ENCODE measurements around the gene SAP30BP.

Gene SAP30BP

DNA sequence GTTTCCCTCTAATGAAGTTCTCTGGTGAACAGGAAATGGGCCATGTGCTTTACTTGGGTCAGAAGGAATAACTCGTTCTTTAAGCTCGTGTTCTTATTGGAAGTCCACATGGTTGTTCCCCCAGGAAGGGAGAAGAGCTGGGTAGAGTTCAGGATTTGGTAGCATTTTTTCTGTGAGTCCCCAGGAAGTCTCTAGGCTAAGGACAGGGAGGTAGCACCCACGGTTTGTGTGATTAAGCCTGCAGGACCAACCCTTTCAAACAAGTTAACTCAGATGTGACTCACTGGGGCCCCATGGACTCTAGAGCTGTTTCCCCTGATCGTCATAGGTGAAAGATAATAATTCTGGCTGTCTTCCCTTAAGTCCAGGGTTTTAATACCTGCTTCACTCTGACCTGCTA, 16.4 kb downstream of the SAP30BP start:
- no peak for TF ChIP-seq CTCF (IDR thresholded peaks at IDR 0.05)

DNA sequence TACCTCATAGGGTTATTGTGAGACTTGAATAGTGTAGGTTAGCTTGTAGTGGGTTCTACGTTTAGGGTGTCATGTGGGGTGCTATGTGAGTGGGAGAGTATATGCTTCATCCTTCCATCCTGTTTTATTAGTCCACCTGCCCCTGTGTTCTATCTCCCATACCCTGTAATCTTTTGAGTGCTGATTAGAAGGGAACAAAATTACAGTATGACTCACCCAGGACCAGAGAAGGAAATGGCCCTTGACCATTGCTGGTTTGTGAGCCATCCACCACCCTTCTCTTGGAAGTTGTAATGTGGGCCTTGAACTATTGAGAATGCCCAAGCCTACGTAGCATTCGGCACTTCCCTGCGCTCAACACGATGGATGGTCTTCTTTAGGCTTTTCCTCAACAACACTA, 17.1 kb downstream of the SAP30BP start:
- no peak for TF ChIP-seq CTCF (IDR thresholded peaks at IDR 0.05)

DNA sequence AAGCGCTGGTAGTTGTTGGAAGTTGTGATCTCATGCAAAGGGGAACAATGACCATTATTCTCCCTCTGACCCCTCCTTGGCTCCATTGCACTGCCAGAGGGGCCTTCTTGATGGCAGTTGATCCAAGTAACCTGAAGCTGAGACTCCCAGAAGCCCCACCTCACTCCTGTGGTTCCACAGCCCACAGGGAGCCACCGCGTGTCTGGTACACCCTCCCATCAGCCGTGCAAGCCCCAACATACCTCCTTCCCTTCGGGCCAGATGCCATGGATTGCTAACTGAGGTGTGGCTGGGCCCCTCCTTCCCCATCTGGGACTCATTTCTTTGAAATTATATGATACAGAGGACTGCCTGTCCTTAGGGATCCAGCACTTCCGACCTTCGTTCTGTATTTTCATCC, 17.8 kb downstream of the SAP30BP start:
- no peak for TF ChIP-seq CTCF (IDR thresholded peaks at IDR 0.05)

DNA sequence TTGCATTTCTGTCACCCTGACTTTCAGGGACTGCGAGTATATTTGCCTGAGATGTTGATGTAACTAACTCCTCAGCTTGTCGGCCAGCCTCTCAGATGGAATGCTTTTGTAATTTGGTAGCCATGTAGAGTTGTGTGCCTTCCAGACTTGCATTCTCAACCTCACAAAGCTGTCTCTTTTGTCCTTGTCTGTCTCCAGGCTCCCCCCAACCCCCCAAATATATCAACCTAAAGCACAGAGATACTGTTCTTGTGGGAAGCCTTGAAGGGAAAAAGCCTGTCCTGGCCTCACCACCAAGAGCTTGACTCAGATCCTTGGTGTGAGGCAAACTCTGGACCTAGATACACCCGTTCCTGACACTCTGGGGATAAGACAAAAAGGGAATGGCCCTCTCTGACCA, 18.4 kb downstream of the SAP30BP start:
- no peak for TF ChIP-seq CTCF (IDR thresholded peaks at IDR 0.05)

- no peak for TF ChIP-seq CTCF (IDR thresholded peaks at IDR 0.05)
These were observed 21.2 kb downstream of the SAP30BP start for GRCh38 chr17:75688209-75688825.

DNA sequence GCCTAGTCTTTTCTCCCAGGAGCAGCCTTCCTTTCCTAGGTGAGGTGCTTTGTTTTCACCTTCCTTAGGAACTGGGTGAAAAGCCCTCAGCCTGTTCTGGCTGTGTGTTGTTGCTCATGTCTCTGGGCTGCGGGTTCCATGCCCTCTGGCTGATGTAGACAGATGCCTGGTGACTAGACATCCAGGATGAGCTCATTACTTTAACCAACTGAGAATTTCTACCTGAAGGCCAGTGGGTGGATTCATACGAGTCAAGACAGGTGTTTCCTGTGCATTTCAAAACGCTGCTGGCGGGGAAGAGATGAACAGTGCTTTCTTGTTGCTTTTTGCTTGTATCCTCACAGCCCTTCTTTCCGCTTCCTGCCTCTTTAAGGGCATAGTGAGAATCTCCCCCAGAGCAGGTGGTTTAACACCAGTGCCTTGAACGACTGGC, 22.3 kb downstream of the SAP30BP start:
- no peak for TF ChIP-seq CTCF (IDR thresholded peaks at IDR 0.05)

DNA sequence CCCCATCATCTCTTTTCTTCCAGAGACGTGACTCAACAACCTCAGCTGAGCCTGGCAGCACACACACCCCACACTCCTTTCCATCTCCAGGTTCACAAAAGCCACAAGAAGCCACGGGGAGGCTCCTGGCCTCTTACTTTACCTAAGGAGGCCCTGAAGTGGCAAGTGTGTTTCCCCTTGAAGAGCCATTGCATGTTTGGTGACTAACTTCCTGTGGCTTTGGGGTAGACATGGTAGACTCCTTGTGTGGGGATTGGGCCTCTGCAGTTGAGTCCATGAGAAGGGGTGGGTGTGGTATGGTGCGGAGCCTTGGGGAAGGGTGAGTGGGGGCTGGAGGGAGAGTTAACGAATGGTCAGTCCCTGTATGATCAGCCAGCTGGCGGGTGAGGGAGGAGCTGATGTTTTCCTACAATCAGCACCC, 24.2 kb downstream of the SAP30BP start:
- no peak for TF ChIP-seq CTCF (IDR thresholded peaks at IDR 0.05)
